Activated CD8-positive, alpha-beta T cell treated with anti-CD3 and anti-CD28 coated beads for 36 hours (primary cell): ENCODE data around the gene KIF2A. TPM values are rescaled to one million over a fixed set of nuclear protein-coding genes. Genes with fewer than 3 reads are reported as not detected.

ENCODE experiments used
- ATAC-seq: fragments of 200-7000 bp; cut with Tn5 transposase; one replicate; pipeline ENCODE4 v1.10.0; 2021; ENCODE audit warnings: mild to moderate bottlenecking, moderate library complexity
- CTCF ChIA-PET: fragments of 350-600 bp; sonication (Branson Sonifier 250); formaldehyde crosslinking; loops from one replicate; lab custom pipeline; 2021; ENCODE audit warnings: antibody characterized with exemption; lab: Charles Lee
- POLR2A ChIA-PET: fragments of 350-600 bp; sonication (Branson Sonifier 250); formaldehyde crosslinking; loops from one replicate; lab custom pipeline; 2021; ENCODE audit warnings: antibody characterized with exemption; lab: Charles Lee
- DNase-seq: peaks from one replicate; pipeline ENCODE4 v3.0.0-alpha.2; 2020
- H3K27ac Mint-ChIP-seq: one replicate; pipeline ENCODE4 v1.8.0; 2021; ENCODE audit warnings: mild to moderate bottlenecking, mixed read lengths
- H3K27me3 Mint-ChIP-seq: one replicate; pipeline ENCODE4 v1.8.0; 2021; ENCODE audit warnings: mixed read lengths
- H3K36me3 Mint-ChIP-seq: one replicate; pipeline ENCODE4 v1.8.0; 2021; ENCODE audit warnings: low read depth, mixed read lengths
- H3K4me1 Mint-ChIP-seq: one replicate; pipeline ENCODE4 v1.8.0; 2021; ENCODE audit warnings: low read depth, mixed read lengths
- H3K4me3 Mint-ChIP-seq: one replicate; pipeline ENCODE4 v1.8.0; 2021; ENCODE audit warnings: mild to moderate bottlenecking, moderate library complexity, mixed read lengths
- H3K9me3 Mint-ChIP-seq: one replicate; pipeline ENCODE4 v1.8.0; 2021; ENCODE audit warnings: mixed read lengths
- CTCF ChIP-seq: fragments of 200-600 bp; IDR thresholded peaks from one replicate; pipeline ENCODE4 v1.8.0; 2022; ENCODE audit warnings: antibody characterized with exemption, mild to moderate bottlenecking
- intact Hi-C: fragments of 100-400 bp; cut with micrococcal nuclease; formaldehyde crosslinking; loops from one replicate; pipeline ENCODE4 v1.10.0; 2022
- total RNA-seq, 2 experiments: library from RNA; stranded (reverse); gene quantifications; one replicate each; pipeline ENCODE4 v1.2.3, GENCODE V29; 2021

KIF2A gene
- total RNA-seq, 2 experiments from 2014 or later: 251 to 257 TPM

- H3K4me3 Mint-ChIP-seq: no peak overlapping the region
- H3K36me3 Mint-ChIP-seq: no peaks in the 10 kb centered on the region
- no peak for TF ChIP-seq CTCF
- intact Hi-C loops: no loop called here
- no peaks in the 10 kb centered on the region for H3K27me3 Mint-ChIP-seq
- POLR2A ChIA-PET: interaction anchor here (1.6 kb wide), 1 partner anchor 13 kb away, joined by 5 read pairs; no protein-coding TSS in a partner anchor
- no peaks in the 10 kb centered on the region for H3K9me3 Mint-ChIP-seq
- no peak for ATAC-seq
- H3K4me1 Mint-ChIP-seq: peaks cover 31% of the 10 kb centered on the region
- H3K27ac Mint-ChIP-seq: no peak overlapping the region
- CTCF ChIA-PET: interaction anchor here (1.5 to 1.7 kb wide), 2 partner anchors 25 to 41 kb away, joined by 5 to 6 read pairs; no protein-coding TSS in a partner anchor
- DNase-seq: no peak
Measured at GRCh38 chr5:62418462-62419076, 112.6 kb downstream of the KIF2A start.

GRCh38 chr5:62419609-62420008, 113.6 kb downstream of the KIF2A start:
- Mint-ChIP-seq H3K36me3 (no peaks in the 10 kb centered on the region), H3K27ac (no peak overlapping the region), H3K4me1 (peaks cover 21% of the 10 kb centered on the region), H3K27me3 (no peaks in the 10 kb centered on the region), H3K9me3 (no peaks in the 10 kb centered on the region), H3K4me3 (no peak overlapping the region)
- CTCF ChIA-PET: interaction anchor here (1.5 to 1.7 kb wide), 2 partner anchors 24 to 40 kb away, joined by 5 to 6 read pairs; no protein-coding TSS in a partner anchor
- no peak for TF ChIP-seq CTCF
- ATAC-seq (no peak), DNase-seq (no peak)
- POLR2A ChIA-PET: interaction anchor here (0.6 to 1.6 kb wide), 4 partner anchors 12 to 204 kb away, joined by 3 to 5 read pairs (median 4); partner anchors contain the start of gene DIMT1
- intact Hi-C loops: no loop called here

GRCh38 chr5:62421414-62421813, 115.4 kb downstream of the KIF2A start:
- Mint-ChIP-seq H3K9me3 (no peaks in the 10 kb centered on the region), H3K36me3 (peaks cover 4% of the 10 kb centered on the region), H3K27me3 (no peaks in the 10 kb centered on the region), H3K27ac (no peak overlapping the region), H3K4me3 (no peak overlapping the region), H3K4me1 (peaks cover 16% of the 10 kb centered on the region)
- DNase-seq: no peak
- no peak for TF ChIP-seq CTCF
- intact Hi-C loops: no loop called here
- POLR2A ChIA-PET: interaction anchor here (1.2 to 1.3 kb wide), 2 partner anchors 9 to 11 kb away, joined by 3 to 4 read pairs; partner anchors contain the start of gene IPO11
- no peak for ATAC-seq
- CTCF ChIA-PET: interaction anchor here (1.5 kb wide), 1 partner anchor 23 kb away, joined by 4 read pairs; no protein-coding TSS in a partner anchor

GRCh38 chr5:62424763-62425162, 118.8 kb downstream of the KIF2A start:
- Mint-ChIP-seq H3K36me3 (peaks cover 4% of the 10 kb centered on the region), H3K4me3 (no peak overlapping the region), H3K4me1 (peaks cover 15% of the 10 kb centered on the region), H3K27me3 (no peaks in the 10 kb centered on the region), H3K27ac (no peak overlapping the region), H3K9me3 (no peaks in the 10 kb centered on the region)
- no peak for TF ChIP-seq CTCF
- ChIA-PET POLR2A (no interaction called here), CTCF (no interaction called here)
- intact Hi-C loops: no loop called here
- DNase-seq: no peak
- ATAC-seq: no peak
